Measurements from ENCODE around the gene KIAA1958.

DNA sequence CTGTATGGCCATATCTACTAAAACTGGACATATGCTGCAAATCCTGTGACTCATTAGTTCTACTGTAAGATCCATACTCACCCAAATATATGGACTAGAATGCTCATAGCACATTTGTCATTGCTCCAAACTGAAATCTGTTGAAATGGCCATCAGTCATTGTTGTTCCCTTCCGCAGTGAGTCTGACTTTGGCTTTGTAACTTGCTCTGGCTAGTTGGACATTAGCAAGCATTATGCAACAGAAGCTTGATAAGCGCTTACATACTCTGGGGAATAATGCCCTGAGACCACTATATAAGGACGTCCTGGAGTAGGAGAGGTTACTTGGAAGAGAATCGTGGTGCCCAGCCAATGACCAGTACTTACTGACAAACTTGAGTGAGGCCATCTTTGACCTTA lies 9.0 kb downstream of the KIAA1958 start:
- no peak for TF ChIP-seq POLR2A (IDR thresholded peaks at IDR 0.05)
- TF ChIP-seq, protein P1, sequence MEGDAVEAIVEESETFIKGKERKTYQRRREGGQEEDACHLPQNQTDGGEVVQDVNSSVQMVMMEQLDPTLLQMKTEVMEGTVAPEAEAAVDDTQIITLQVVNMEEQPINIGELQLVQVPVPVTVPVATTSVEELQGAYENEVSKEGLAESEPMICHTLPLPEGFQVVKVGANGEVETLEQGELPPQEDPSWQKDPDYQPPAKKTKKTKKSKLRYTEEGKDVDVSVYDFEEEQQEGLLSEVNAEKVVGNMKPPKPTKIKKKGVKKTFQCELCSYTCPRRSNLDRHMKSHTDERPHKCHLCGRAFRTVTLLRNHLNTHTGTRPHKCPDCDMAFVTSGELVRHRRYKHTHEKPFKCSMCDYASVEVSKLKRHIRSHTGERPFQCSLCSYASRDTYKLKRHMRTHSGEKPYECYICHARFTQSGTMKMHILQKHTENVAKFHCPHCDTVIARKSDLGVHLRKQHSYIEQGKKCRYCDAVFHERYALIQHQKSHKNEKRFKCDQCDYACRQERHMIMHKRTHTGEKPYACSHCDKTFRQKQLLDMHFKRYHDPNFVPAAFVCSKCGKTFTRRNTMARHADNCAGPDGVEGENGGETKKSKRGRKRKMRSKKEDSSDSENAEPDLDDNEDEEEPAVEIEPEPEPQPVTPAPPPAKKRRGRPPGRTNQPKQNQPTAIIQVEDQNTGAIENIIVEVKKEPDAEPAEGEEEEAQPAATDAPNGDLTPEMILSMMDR (IDR thresholded peaks at IDR 0.05), result no peak
